H1 (cell line): Measurements from ENCODE around the gene ZRANB1. TPM values are rescaled to one million over a fixed set of nuclear protein-coding genes. Genes with fewer than 3 reads are reported as not detected.

Experiments used
- CTCF ChIA-PET: fragments of 300-600 bp; sonication (Branson Sonifier 250); formaldehyde crosslinking; loops from one replicate; lab custom pipeline; 2021; ENCODE audit not compliant: partially characterized antibody; lab: Charles Lee
- POLR2A ChIA-PET: fragments of 300-600 bp; sonication (Branson Sonifier 250); formaldehyde crosslinking; loops from one replicate; lab custom pipeline; 2021; ENCODE audit warnings: inconsistent platforms; ENCODE audit not compliant: partially characterized antibody; lab: Charles Lee
- DNase-seq, 2 experiments: peaks; one replicate each; pipeline versions ENCODE4 v3.0.0 to v3.0.0-alpha.2; 2010 to 2022; ENCODE audit warnings: low spot score in 2 of 2, low read depth in 1 of 2, mixed read lengths in 1 of 2
- FAIRE-seq: peaks from 2 replicates; lab custom pipeline; 2011; peaks lifted over from hg19 to GRCh38; lab: Jason Lieb, UNC
- H2AFZ ChIP-seq: 2 replicates; pipeline ENCODE4 v1.8.1; 2012; ENCODE audit warnings: low read length, inconsistent platforms
- H2AK5ac ChIP-seq: 2 replicates; pipeline ENCODE4 v1.6.1; 2013; ENCODE audit warnings: low read depth, low read length
- H2BK120ac ChIP-seq: replicated peaks from 2 replicates; pipeline ENCODE3; 2013; ENCODE audit warnings: low read depth, low read length, inconsistent platforms
- H2BK12ac ChIP-seq: 2 replicates; pipeline ENCODE4 v1.6.1; 2013; ENCODE audit warnings: low read depth, low read length
- H2BK15ac ChIP-seq: 2 replicates; pipeline ENCODE4 v1.6.1; 2013; ENCODE audit warnings: low read length
- H2BK20ac ChIP-seq: 2 replicates; pipeline ENCODE4 v1.6.1; 2013; ENCODE audit warnings: low read length
- H2BK5ac ChIP-seq: 2 replicates; pipeline ENCODE4 v1.6.1; 2013; ENCODE audit warnings: low read depth, low read length
- H3K14ac ChIP-seq: 2 replicates; pipeline ENCODE4 v1.6.1; 2013; ENCODE audit warnings: inconsistent platforms; ENCODE audit not compliant: insufficient read length
- H3K18ac ChIP-seq: 2 replicates; pipeline ENCODE4 v1.6.1; 2013; ENCODE audit warnings: low read length; ENCODE audit errors: extremely low read depth
- H3K23ac ChIP-seq: 2 replicates; pipeline ENCODE4 v1.6.1; 2013; ENCODE audit warnings: inconsistent platforms; ENCODE audit not compliant: insufficient read length
- H3K23me2 ChIP-seq: 2 replicates; pipeline ENCODE4 v1.6.1; 2013; ENCODE audit warnings: low read depth, low read length
- H3K27ac ChIP-seq: 2 replicates; pipeline ENCODE4 v1.6.1; 2011; ENCODE audit warnings: low read depth, low read length, inconsistent platforms
- H3K27me3 ChIP-seq, 4 experiments: replicated peaks in 1 of 4; 1 replicate in 1 of 4; 2 replicates in 3 of 4; pipeline versions ENCODE4 v1.6.1 to v1.8.1; 2011 to 2013; ENCODE audit warnings: low read length in 3 of 4, mild to moderate bottlenecking in 3 of 4, inconsistent platforms in 2 of 4, mixed read lengths in 2 of 4, moderate library complexity in 1 of 4; ENCODE audit not compliant: control insufficient read depth in 3 of 4, insufficient read depth in 3 of 4; ENCODE audit errors: extremely low read depth in 1 of 4
- H3K36me3 ChIP-seq, 4 experiments: 2 replicates each; pipeline versions ENCODE4 v1.6.1 to v1.8.1; 2011 to 2013; ENCODE audit warnings: mild to moderate bottlenecking in 4 of 4, low read length in 3 of 4, moderate library complexity in 2 of 4, control low read depth in 1 of 4, inconsistent platforms in 1 of 4; ENCODE audit not compliant: insufficient read depth in 4 of 4, control insufficient read depth in 2 of 4
- H3K4ac ChIP-seq: replicated peaks from 2 replicates; pipeline ENCODE3; 2013; ENCODE audit warnings: low read length, low read depth, mixed read lengths, inconsistent platforms; ENCODE audit not compliant: insufficient read length
- H3K4me1 ChIP-seq, 4 experiments: replicated peaks in 1 of 4; 1 replicate in 1 of 4; 2 replicates in 3 of 4; pipeline versions ENCODE4 v1.6.1 to v1.8.1; 2011 to 2013; ENCODE audit warnings: low read length in 3 of 4, inconsistent platforms in 2 of 4, mixed read lengths in 1 of 4; ENCODE audit not compliant: insufficient read depth in 4 of 4, control insufficient read depth in 3 of 4
- H3K4me2 ChIP-seq, 2 experiments: 2 replicates each; pipeline versions ENCODE4 v1.6.1 to v1.8.1; 2011 to 2013; ENCODE audit warnings: low read depth in 2 of 2, low read length in 2 of 2, control low read depth in 1 of 2, inconsistent platforms in 1 of 2, mild to moderate bottlenecking in 1 of 2; ENCODE audit not compliant: insufficient read depth in 1 of 2
- H3K4me3 ChIP-seq, 4 experiments: fragments of 200-600, 300-600 bp in 1 of 4; sonication (generic), shearing (Covaris generic), sonication (Bioruptor Twin) in 1 of 4; 2 replicates each; pipeline versions ENCODE4 v1.5.1 to v1.8.1; 2011 to 2016; ENCODE audit warnings: low read length in 4 of 4, low read depth in 3 of 4, control low read depth in 2 of 4, inconsistent platforms in 2 of 4, mild to moderate bottlenecking in 2 of 4, mixed read lengths in 1 of 4, moderate library complexity in 1 of 4; ENCODE audit not compliant: insufficient read depth in 2 of 4; ENCODE audit errors: extremely low read depth in 1 of 4
- H3K56ac ChIP-seq: replicated peaks from 2 replicates; pipeline ENCODE3; 2013; ENCODE audit warnings: low read depth, mild to moderate bottlenecking, mixed read lengths, low read length, inconsistent platforms; ENCODE audit not compliant: insufficient read length
- H3K79me1 ChIP-seq: 2 replicates; pipeline ENCODE4 v1.6.1; 2013; ENCODE audit warnings: low read depth, low read length, control low read depth
- H3K79me2 ChIP-seq, 2 experiments: 2 replicates each; pipeline versions ENCODE4 v1.6.1 to v1.8.1; 2012 to 2013; ENCODE audit warnings: low read length in 2 of 2, mild to moderate bottlenecking in 2 of 2, inconsistent platforms in 1 of 2; ENCODE audit not compliant: insufficient read depth in 2 of 2, control insufficient read depth in 1 of 2
- H3K9ac ChIP-seq, 4 experiments: replicated peaks in 1 of 4; 1 replicate in 1 of 4; 2 replicates in 3 of 4; pipeline versions ENCODE4 v1.6.1 to v1.8.1; 2011 to 2013; ENCODE audit warnings: low read depth in 3 of 4, low read length in 3 of 4, control low read depth in 2 of 4, mild to moderate bottlenecking in 2 of 4, moderate library complexity in 2 of 4, inconsistent platforms in 1 of 4; ENCODE audit errors: extremely low read depth in 1 of 4
- H3K9me3 ChIP-seq, 2 experiments: 2 replicates each; pipeline versions ENCODE4 v1.6.1 to v1.8.1; 2012 to 2013; ENCODE audit warnings: mild to moderate bottlenecking in 2 of 2, moderate library complexity in 2 of 2, control low read depth in 1 of 2, inconsistent platforms in 1 of 2, low read depth in 1 of 2, low read length in 1 of 2, mixed read lengths in 1 of 2; ENCODE audit not compliant: insufficient read depth in 2 of 2
- H4K20me1 ChIP-seq, 2 experiments: replicated peaks in 1 of 2; 2 replicates each; pipeline versions ENCODE3 to v1.8.1; 2011 to 2013; ENCODE audit warnings: inconsistent platforms in 2 of 2, low read length in 2 of 2, mild to moderate bottlenecking in 1 of 2; ENCODE audit not compliant: insufficient read depth in 2 of 2, control insufficient read depth in 1 of 2
- H4K5ac ChIP-seq: 2 replicates; pipeline ENCODE4 v1.6.1; 2013; ENCODE audit warnings: low read length, low read depth, mixed read lengths, inconsistent platforms; ENCODE audit not compliant: insufficient read length
- H4K8ac ChIP-seq: 2 replicates; pipeline ENCODE4 v1.8.0; 2013; ENCODE audit warnings: mild to moderate bottlenecking, moderate library complexity, low read length, inconsistent platforms; ENCODE audit not compliant: insufficient read depth; ENCODE audit errors: extremely low read depth
- H4K91ac ChIP-seq: replicated peaks from 2 replicates; pipeline ENCODE3; 2013; ENCODE audit warnings: low read length, mixed read lengths, inconsistent platforms; ENCODE audit not compliant: insufficient read length
- CTCF ChIP-seq, 3 experiments: IDR thresholded peaks; 1 replicate in 2 of 3; 2 replicates in 1 of 3; pipeline versions ENCODE4 v1.5.1 to v1.6.1; 2011; ENCODE audit warnings: low read length in 3 of 3, mild to moderate bottlenecking in 3 of 3, inconsistent platforms in 2 of 3, low read depth in 1 of 3, moderate library complexity in 1 of 3; ENCODE audit not compliant: insufficient read depth in 1 of 3; ENCODE audit errors: control extremely low read depth in 1 of 3
- POLR2A ChIP-seq, 2 experiments: IDR thresholded peaks; 1 replicate in 1 of 2; 2 replicates in 1 of 2; pipeline ENCODE4 v1.6.1; 2011; ENCODE audit warnings: low read depth in 2 of 2, low read length in 2 of 2, mild to moderate bottlenecking in 2 of 2; ENCODE audit errors: control extremely low read depth in 1 of 2
- RAD21 ChIP-seq, 2 experiments: IDR thresholded peaks in 1 of 2; conservative IDR thresholded peaks in 1 of 2; 2 replicates each; pipeline ENCODE4 v1.6.1; 2011; ENCODE audit warnings: low read depth in 2 of 2, low read length in 2 of 2, improper control_type of control experiment in 1 of 2, inconsistent platforms in 1 of 2, mild to moderate bottlenecking in 1 of 2, moderate library complexity in 1 of 2
- WGBS, 2 experiments: shearing (Covaris generic) in 1 of 2; methylation state at CpG; one replicate each; pipeline versions ENCODE4 v1.1.6 to v1.1.7; 2013 to 2015; ENCODE audit warnings: low lambda C conversion rate in 2 of 2, mixed read lengths in 2 of 2, inconsistent platforms in 1 of 2, low coverage in 1 of 2, missing lambda C conversion rate in 1 of 2; ENCODE audit not compliant: insufficient replicate concordance in 2 of 2, insufficient coverage in 1 of 2, insufficient read length in 1 of 2; ENCODE audit errors: extremely low coverage in 1 of 2, missing lambda C conversion rate in 1 of 2; 5-methylcytosine and 5-hydroxymethylcytosine counted together
- polyA plus RNA-seq, 7 experiments: library from polyadenylated mRNA; depleted of rRNA in 3 of 7; stranded (reverse) in 5 of 7; unstranded in 2 of 7; fragments of >200 nt in 5 of 7; fragments of 200-250 nt in 2 of 7; gene quantifications; 1 replicate in 5 of 7; 2 replicates in 1 of 7; 4 replicates in 1 of 7; pipeline versions ENCODE4 v1.2.1 to v1.2.3, GENCODE V29; 2011 to 2013; ENCODE audit warnings: missing spikeins in 2 of 7, mixed read lengths in 2 of 7
- total RNA-seq: library from RNA; stranded (reverse); fragmentation: NEBNext Ultra II Directional; extraction: Animal tissue kit (Norgen Biotek cat#: 25700); gene quantifications from 2 replicates; pipeline ENCODE4 v1.2.1, GENCODE V29; 2021

Gene ZRANB1
- total and polyA plus RNA-seq, 2 of the 8 experiments (the other 6 are each of a cell fraction or from before 2014, with no cell fraction given) = 6.1 to 19.9 TPM

GRCh38 chr10:125030567-125031197, 88.8 kb downstream of the ZRANB1 start:
- Histone ChIP-seq H3K56ac (no peak overlapping the region), H2BK5ac (no peak overlapping the region), H4K8ac (no peak overlapping the region), H3K4me1 (peaks cover 2 to 17% (median 8%) of the 10 kb centered on the region in 4 experiments), H3K9me3 (no peaks in the 10 kb centered on the region), H2BK12ac (no peak overlapping the region), H3K79me1 (peaks cover 37% of the 10 kb centered on the region), H2BK20ac (no peak overlapping the region), H2BK120ac (no peak overlapping the region), H3K27me3 (no peaks in the 10 kb centered on the region), H4K5ac (no peak overlapping the region), H3K14ac (no peak overlapping the region), H4K91ac (no peak overlapping the region), H3K18ac (no peak overlapping the region), H2BK15ac (no peak overlapping the region), H3K4me3 (no peak overlapping the region), H3K4ac (no peak overlapping the region), H3K27ac (no peak overlapping the region), H3K23ac (no peak overlapping the region), H2AFZ (no peak overlapping the region), H3K4me2 (no peak overlapping the region), H4K20me1 (peaks cover 42 to 46% of the 10 kb centered on the region in 2 experiments), H3K9ac (no peak overlapping the region), H2AK5ac (no peak overlapping the region), H3K79me2 (peaks cover 8 to 99% of the 10 kb centered on the region in 2 experiments), H3K23me2 (no peaks in the 10 kb centered on the region), H3K36me3 (peaks cover 2 to 57% (median 14%) of the 10 kb centered on the region in 4 experiments; a peak in 6 of 8 replicates)
- no peak for TF ChIP-seq POLR2A (IDR thresholded peaks at IDR 0.05; ENCODE audit: control extremely low read depth in 1 of 2, low read depth in 2 of 2, low read length in 2 of 2)
- peak in 1 of 3 experiments; percentile 22; a peak in 1 of 4 replicates for TF ChIP-seq CTCF (IDR thresholded peaks at IDR 0.05; ENCODE audit: control extremely low read depth in 1 of 3, insufficient read depth in 1 of 3, low read depth in 1 of 3, low read length in 3 of 3)
- 0 out of 4 replicates have a peak, but pooled peaks of 1 of the 2 experiments have one; percentile 8 for TF ChIP-seq RAD21 (IDR thresholded peaks at IDR 0.05 in 1 of 2, conservative IDR thresholded peaks at IDR 0.05 in 1 of 2; ENCODE audit: low read depth in 2 of 2, low read length in 2 of 2)
- WGBS, 2 experiments = 78% methylated on average over 9 of the region's 10 CpGs; no CpG with 5 or more reads in 1 of the 2 experiments
- POLR2A ChIA-PET = no interaction called here
- DNase-seq (no peak), FAIRE-seq (no peak)
- CTCF ChIA-PET = interaction anchor here (0.7 to 2.4 kb wide), 7 partner anchors 17 to 194 kb away, joined by 3 to 10 read pairs (median 7); no protein-coding TSS in a partner anchor
